B cell (primary cell): Measurements from ENCODE around the gene S100A5.

ENCODE experiments used
- CTCF ChIP-seq: fragments of 200-600 bp; IDR thresholded peaks from one replicate; pipeline ENCODE4 v1.8.0; 2022; ENCODE audit warnings: antibody characterized with exemption, mild to moderate bottlenecking
- EZH2 ChIP-seq: IDR thresholded peaks from 2 replicates; pipeline ENCODE4 v1.6.1; 2012; ENCODE audit warnings: borderline replicate concordance, low read depth, mild to moderate bottlenecking, moderate library complexity, low read length; ENCODE audit not compliant: insufficient read depth, poor library complexity, severe bottlenecking

GRCh38 chr1:153488731-153489130, 52.0 kb downstream of the S100A5 start:
- TF ChIP-seq CTCF (no peak), EZH2 (no peak)
